ENCODE data around the gene TTLL7. TPM values are rescaled to one million over a fixed set of nuclear protein-coding genes. Genes with fewer than 3 reads are reported as not detected.

Gene TTLL7
- total and polyA plus RNA-seq, 9 of the 15 experiments (the other 6 are each of a cell fraction or from before 2014, with no cell fraction given) = 0.63 to 2.6 (median 1.7) TPM

DNA sequence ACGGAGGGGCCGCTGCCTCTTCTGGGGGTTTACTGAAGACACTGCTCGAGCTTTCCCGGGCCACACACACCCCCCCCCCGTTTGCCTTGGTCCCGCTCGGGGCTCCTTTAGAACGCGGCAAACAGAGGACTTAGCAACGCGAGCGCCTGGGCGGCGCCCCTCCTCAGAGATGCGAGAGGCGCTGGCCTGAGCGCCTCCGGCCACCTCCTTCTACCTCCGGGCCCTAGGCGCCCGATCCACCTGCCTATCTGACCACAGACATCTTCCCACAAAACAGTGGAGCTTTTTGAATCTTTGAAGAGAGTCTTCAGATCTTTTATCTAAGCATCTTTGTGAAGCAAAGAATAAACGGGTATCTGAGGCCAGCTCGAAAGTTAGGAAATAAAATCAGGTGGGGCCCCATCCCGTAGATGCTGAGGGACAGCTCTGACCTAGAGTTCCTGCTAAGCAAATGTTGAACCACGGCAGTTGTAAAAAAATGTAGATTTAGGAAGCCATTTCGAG lies 436 bp upstream of the TTLL7 start (continued):
- TF ChIP-seq CUX1 (CRISPR knock-in tag; IDR thresholded peaks at IDR 0.05) (no peak), CHD7 (IDR thresholded peaks at IDR 0.05; ENCODE audit: low read depth, low read length) (no peak), POLR3G (IDR thresholded peaks at IDR 0.05; ENCODE audit: extremely low read depth, insufficient read length, insufficient replicate concordance) (no peak), RCOR1 (IDR thresholded peaks at IDR 0.05; ENCODE audit: borderline replicate concordance in 1 of 2, low read depth in 2 of 2, low read length in 2 of 2) (peak in 1 of 2 experiments; percentile 48; a peak in 1 of 4 replicates), HIVEP1 (CRISPR knock-in tag; IDR thresholded peaks at IDR 0.05) (no peak), MEIS2 (IDR thresholded peaks at IDR 0.05; ENCODE audit: partially characterized antibody) (no peak), CXXC5 (CRISPR knock-in tag; IDR thresholded peaks at IDR 0.05) (0 out of 2 replicates have a peak, but pooled peaks have one; percentile 59), NRF1 (conservative IDR thresholded peaks at IDR 0.05 in 1 of 2, IDR thresholded peaks at IDR 0.05 in 1 of 2) (peak in 1 of 2 experiments; percentile 40), MAFG (tag; conservative IDR thresholded peaks at IDR 0.05) (no peak)
- TF ChIP-seq, protein P1, sequence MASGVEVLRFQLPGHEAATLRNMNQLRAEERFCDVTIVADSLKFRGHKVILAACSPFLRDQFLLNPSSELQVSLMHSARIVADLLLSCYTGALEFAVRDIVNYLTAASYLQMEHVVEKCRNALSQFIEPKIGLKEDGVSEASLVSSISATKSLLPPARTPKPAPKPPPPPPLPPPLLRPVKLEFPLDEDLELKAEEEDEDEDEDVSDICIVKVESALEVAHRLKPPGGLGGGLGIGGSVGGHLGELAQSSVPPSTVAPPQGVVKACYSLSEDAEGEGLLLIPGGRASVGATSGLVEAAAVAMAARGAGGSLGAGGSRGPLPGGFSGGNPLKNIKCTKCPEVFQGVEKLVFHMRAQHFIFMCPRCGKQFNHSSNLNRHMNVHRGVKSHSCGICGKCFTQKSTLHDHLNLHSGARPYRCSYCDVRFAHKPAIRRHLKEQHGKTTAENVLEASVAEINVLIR (CRISPR knock-in tag; IDR thresholded peaks at IDR 0.05) = no peak
